HG03135 (cell line): ENCODE measurements around the gene RAC2.
"Not testable (repeated sequence)": the region's sequence is repeated elsewhere in the genome, so short reads cannot be mapped to it uniquely, and the experiment has no call there.

Experiments used
- ATAC-seq: cut with Tn5 transposase; IDR thresholded peaks from one replicate; pipeline ENCODE4 v1.9.1; 2021; ENCODE audit warnings: mild to moderate bottlenecking, moderate library complexity; ENCODE audit not compliant: unreplicated experiment

RAC2 gene

GRCh38 chr22:37235897-37236607 is 8.0 kb downstream of the RAC2 start:
- ATAC-seq = no peak

GRCh38 chr22:37234736-37235711 is 9.0 kb downstream of the RAC2 start:
- ATAC-seq = no peak

GRCh38 chr22:37233751-37234631 is 10.1 kb downstream of the RAC2 start:
- no peak for ATAC-seq

- ATAC-seq = not testable (repeated sequence)
Measured at GRCh38 chr22:37233371-37233750, 10.7 kb downstream of the RAC2 start.

GRCh38 chr22:37232140-37232998 is 11.7 kb downstream of the RAC2 start:
- ATAC-seq = no peak

- no peak for ATAC-seq
Measured at GRCh38 chr22:37231406-37232139, 12.5 kb downstream of the RAC2 start.

GRCh38 chr22:37230673-37231405 is 13.2 kb downstream of the RAC2 start:
- ATAC-seq = no peak

GRCh38 chr22:37229805-37230672 is 14.0 kb downstream of the RAC2 start:
- ATAC-seq = peak; percentile 46

- no peak for ATAC-seq
Measured at GRCh38 chr22:37229012-37229804, 14.9 kb downstream of the RAC2 start.

GRCh38 chr22:37228106-37229011 is 15.7 kb downstream of the RAC2 start:
- no peak for ATAC-seq

- no peak for ATAC-seq
Measured at GRCh38 chr22:37226514-37226913, 17.6 kb downstream of the RAC2 start.

GRCh38 chr22:37226087-37226486 is 18.0 kb downstream of the RAC2 start:
- no peak for ATAC-seq

GRCh38 chr22:37225481-37225880 is 18.6 kb downstream of the RAC2 start:
- no peak for ATAC-seq

GRCh38 chr22:37224757-37225420 is 19.2 kb downstream of the RAC2 start:
- no peak for ATAC-seq

- no peak for ATAC-seq
Measured at GRCh38 chr22:37223965-37224551, 20.0 kb downstream of the RAC2 start.
